Neural crest cell (in vitro differentiated cells): Measurements from ENCODE around the gene ADD3. TPM values are rescaled to one million over a fixed set of nuclear protein-coding genes. Genes with fewer than 3 reads are reported as not detected.
A peak's percentile ranks its signal among the peaks of the same experiment; 100 is the strongest.

Experiments used
- DNase-seq: peaks from one replicate; pipeline ENCODE4 v3.0.0; 2021; ENCODE audit warnings: low read depth, mixed read lengths, low spot score
- H3K27ac Mint-ChIP-seq: one replicate; pipeline ENCODE4 v1.8.0; 2021; ENCODE audit warnings: mild to moderate bottlenecking, mixed read lengths; ENCODE audit not compliant: unreplicated experiment
- H3K27me3 Mint-ChIP-seq: 2 replicates; pipeline ENCODE4 v1.8.0; 2021; ENCODE audit warnings: low read depth, mild to moderate bottlenecking, mixed read lengths
- H3K36me3 Mint-ChIP-seq: 2 replicates; pipeline ENCODE4 v1.8.0; 2021; ENCODE audit warnings: low read depth, mild to moderate bottlenecking, mixed read lengths
- H3K4me1 Mint-ChIP-seq: 2 replicates; pipeline ENCODE4 v1.8.0; 2021; ENCODE audit warnings: mixed read lengths
- H3K4me3 Mint-ChIP-seq: one replicate; pipeline ENCODE4 v1.8.0; 2021; ENCODE audit warnings: mild to moderate bottlenecking, mixed read lengths
- H3K9me3 Mint-ChIP-seq: 2 replicates; pipeline ENCODE4 v1.8.0; 2021; ENCODE audit warnings: mixed read lengths
- CTCF ChIP-seq: fragments of 200-600 bp; sonication (generic); conservative IDR thresholded peaks from 2 replicates; pipeline ENCODE4 v1.5.0; 2021; ENCODE audit warnings: antibody characterized with exemption, mild to moderate bottlenecking
- total RNA-seq: library from RNA; stranded (reverse); gene quantifications from 2 replicates; pipeline ENCODE4 v1.2.1, GENCODE V29; 2021

ADD3 gene
- total RNA-seq, 1 donor from 2014 or later, result 50.2 TPM

DNA sequence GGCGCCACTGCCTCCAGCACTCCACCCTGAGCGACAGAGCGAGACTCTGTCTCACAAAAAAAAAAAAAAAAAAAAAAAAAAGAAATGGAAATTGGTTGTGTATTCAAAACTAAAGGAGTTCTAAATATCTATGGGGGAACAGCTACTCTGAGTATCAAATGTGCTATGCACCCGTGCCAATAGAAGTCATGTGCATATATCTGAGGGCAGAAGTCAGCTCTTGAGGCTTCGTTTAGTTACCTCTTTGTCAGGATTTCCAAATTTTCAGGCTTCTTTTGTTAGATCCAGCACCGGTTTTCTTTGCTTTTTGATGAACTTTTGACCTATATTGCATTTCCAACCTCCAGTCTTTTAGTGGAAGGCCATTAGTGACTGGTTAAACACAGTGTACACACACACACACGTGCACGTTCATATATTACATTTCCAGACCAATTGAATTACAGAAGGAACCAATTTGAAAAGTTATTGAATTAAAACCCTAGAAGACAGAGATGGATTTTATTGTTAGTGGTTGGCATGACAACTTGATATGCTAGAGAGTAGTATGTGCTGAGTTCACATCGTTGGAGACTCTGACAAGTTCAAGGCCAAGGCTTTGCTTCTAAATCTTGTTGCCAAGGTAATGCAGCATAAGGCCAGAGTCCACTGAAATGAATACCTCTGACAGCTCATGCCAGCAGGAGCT is 33.1 kb upstream of the ADD3 start:
- Mint-ChIP-seq H3K4me1 (peaks cover 25% of the 10 kb centered on the region), H3K4me3 (no peak overlapping the region), H3K27ac (no peak overlapping the region), H3K9me3 (no peaks in the 10 kb centered on the region), H3K27me3 (no peaks in the 10 kb centered on the region), H3K36me3 (no peaks in the 10 kb centered on the region)
- no peak for TF ChIP-seq CTCF
- DNase-seq, result no peak

- no peak for DNase-seq
- Mint-ChIP-seq H3K4me3 (no peak overlapping the region), H3K4me1 (peaks cover 25% of the 10 kb centered on the region), H3K27ac (no peak overlapping the region), H3K9me3 (no peaks in the 10 kb centered on the region), H3K36me3 (no peaks in the 10 kb centered on the region), H3K27me3 (no peaks in the 10 kb centered on the region)
- no peak for TF ChIP-seq CTCF
Observed at GRCh38 chr10:109975244-109976190, 32.3 kb upstream of the ADD3 start.

DNA sequence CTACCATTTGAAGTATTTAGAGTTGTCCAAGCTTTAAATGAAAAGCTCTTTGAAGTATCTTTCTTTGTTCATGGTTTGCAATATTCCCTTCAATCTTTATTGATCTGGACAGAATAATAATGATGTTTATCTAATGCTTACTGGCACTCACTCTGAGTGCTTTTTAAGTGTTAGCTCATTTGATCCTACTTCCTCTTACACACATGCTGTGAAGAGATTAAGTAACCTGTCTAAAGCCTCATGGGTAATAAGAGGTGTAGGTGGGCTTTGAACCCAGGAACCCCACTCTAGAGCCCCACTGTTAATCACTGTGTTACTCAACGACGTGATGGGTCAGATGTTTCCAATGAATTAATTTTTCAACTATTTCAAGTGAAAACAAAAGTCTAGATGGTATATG is 31.1 kb upstream of the ADD3 start:
- H3K4me1 Mint-ChIP-seq, result peaks cover 25% of the 10 kb centered on the region
- H3K4me3 Mint-ChIP-seq, result no peak overlapping the region
- no peaks in the 10 kb centered on the region for H3K9me3 Mint-ChIP-seq
- TF ChIP-seq CTCF, result no peak
- H3K27me3 Mint-ChIP-seq, result no peaks in the 10 kb centered on the region
- no peaks in the 10 kb centered on the region for H3K36me3 Mint-ChIP-seq
- DNase-seq, result no peak
- no peak overlapping the region for H3K27ac Mint-ChIP-seq

DNA sequence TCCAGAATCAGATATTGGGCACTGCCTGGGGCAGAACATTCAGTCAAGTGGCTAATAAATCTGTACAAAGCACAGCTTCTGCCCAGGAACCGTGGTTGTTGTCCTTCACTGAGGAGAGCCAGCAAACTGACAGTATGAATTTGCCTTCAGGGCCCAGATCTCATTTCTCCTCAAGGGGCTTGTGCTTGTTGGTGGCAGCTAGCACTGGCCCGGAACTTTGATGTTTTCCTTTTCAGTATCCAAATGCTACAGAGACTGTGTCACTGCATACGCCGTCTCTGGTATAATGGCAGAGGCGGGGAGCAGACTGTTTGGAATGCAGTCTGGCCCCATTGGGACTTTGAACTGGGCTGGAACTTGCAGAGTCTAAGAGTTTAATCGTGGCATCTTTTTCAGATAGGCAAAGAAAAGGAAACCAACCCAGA is 30.4 kb upstream of the ADD3 start:
- H3K36me3 Mint-ChIP-seq, result no peaks in the 10 kb centered on the region
- TF ChIP-seq CTCF, result no peak
- H3K4me3 Mint-ChIP-seq, result no peak overlapping the region
- DNase-seq, result no peak
- no peaks in the 10 kb centered on the region for H3K27me3 Mint-ChIP-seq
- no peak overlapping the region for H3K27ac Mint-ChIP-seq
- peaks cover 32% of the 10 kb centered on the region for H3K4me1 Mint-ChIP-seq
- no peaks in the 10 kb centered on the region for H3K9me3 Mint-ChIP-seq

- no peaks in the 10 kb centered on the region for H3K9me3 Mint-ChIP-seq
- no peaks in the 10 kb centered on the region for H3K27me3 Mint-ChIP-seq
- no peaks in the 10 kb centered on the region for H3K36me3 Mint-ChIP-seq
- H3K4me3 Mint-ChIP-seq, result no peak overlapping the region
- TF ChIP-seq CTCF, result peak; percentile 69
- no peak overlapping the region for H3K27ac Mint-ChIP-seq
- DNase-seq, result peak; percentile 33
- peaks cover 32% of the 10 kb centered on the region for H3K4me1 Mint-ChIP-seq
Observed at GRCh38 chr10:109978481-109978880, 29.3 kb upstream of the ADD3 start.
